ENCODE measurements around the gene MFSD12.

Gene MFSD12

GRCh38 chr19:3599776-3600187 is 42.4 kb upstream of the MFSD12 start:
- TF ChIP-seq EZH2phosphoT487 (IDR thresholded peaks at IDR 0.05; ENCODE audit: borderline replicate concordance, low read length) (no peak), CTCF (IDR thresholded peaks at IDR 0.05; ENCODE audit: low read depth, low read length, poor library complexity, severe bottlenecking) (no peak)
- H3K27ac ChIP-seq (ENCODE audit: low read depth, low read length): no peak overlapping the region

GRCh38 chr19:3595521-3596061 is 38.2 kb upstream of the MFSD12 start:
- Histone ChIP-seq H3K36me3 (ENCODE audit: control insufficient read depth, low read length) (no peaks in the 10 kb centered on the region), H3F3A (ENCODE audit: control insufficient read depth, insufficient read depth) (no peaks in the 10 kb centered on the region), H3K4me3 (ENCODE audit: low read length) (no peak overlapping the region), H4K20me1 (ENCODE audit: control insufficient read depth, insufficient read depth, low read depth, low read length) (no peaks in the 10 kb centered on the region), H3K27me3 (ENCODE audit: control insufficient read depth, low read length) (no peaks in the 10 kb centered on the region), H3K9me2 (replicated peaks; ENCODE audit: control insufficient read depth, low read length) (no peaks in the 10 kb centered on the region), H3K4me2 (ENCODE audit: low read length) (no peak overlapping the region), H3K9me3 (ENCODE audit: control insufficient read depth, insufficient read depth, low read length) (peaks cover 17% of the 10 kb centered on the region; the same call in 1 of the 2 replicates), H3K79me2 (ENCODE audit: control insufficient read depth, low read length) (no peaks in the 10 kb centered on the region), H3K27ac (ENCODE audit: low read depth, low read length) (no peak overlapping the region), H3K4me1 (ENCODE audit: control insufficient read depth, low read length) (peaks cover 2% of the 10 kb centered on the region; the same call in 1 of the 2 replicates)
- TF ChIP-seq EZH2phosphoT487 (IDR thresholded peaks at IDR 0.05; ENCODE audit: borderline replicate concordance, low read length) (no peak), CTCF (IDR thresholded peaks at IDR 0.05; ENCODE audit: low read depth, low read length, poor library complexity, severe bottlenecking) (no peak)

More at GRCh38 chr19:3599776-3600187, 42.4 kb upstream of the MFSD12 start:
- H3K9me3 ChIP-seq (ENCODE audit: control insufficient read depth, insufficient read depth, low read length): no peaks in the 10 kb centered on the region
- no peak overlapping the region for H3K4me3 ChIP-seq (ENCODE audit: low read length)
- H3F3A ChIP-seq (ENCODE audit: control insufficient read depth, insufficient read depth): no peaks in the 10 kb centered on the region
- no peaks in the 10 kb centered on the region for H4K20me1 ChIP-seq (ENCODE audit: control insufficient read depth, insufficient read depth, low read depth, low read length)
- H3K79me2 ChIP-seq (ENCODE audit: control insufficient read depth, low read length): no peaks in the 10 kb centered on the region
- H3K36me3 ChIP-seq (ENCODE audit: control insufficient read depth, low read length): no peaks in the 10 kb centered on the region
- H3K27me3 ChIP-seq (ENCODE audit: control insufficient read depth, low read length): no peaks in the 10 kb centered on the region; the same call in 1 of the 2 replicates
- no peaks in the 10 kb centered on the region for H3K9me2 ChIP-seq (replicated peaks; ENCODE audit: control insufficient read depth, low read length)
- peaks cover 6% of the 10 kb centered on the region for H3K4me1 ChIP-seq (ENCODE audit: control insufficient read depth, low read length)
- no peak overlapping the region for H3K4me2 ChIP-seq (ENCODE audit: low read length)

GRCh38 chr19:3593156-3593555 is 35.8 kb upstream of the MFSD12 start:
- H4K20me1 ChIP-seq (ENCODE audit: control insufficient read depth, insufficient read depth, low read depth, low read length): no peaks in the 10 kb centered on the region
- H3F3A ChIP-seq (ENCODE audit: control insufficient read depth, insufficient read depth): no peaks in the 10 kb centered on the region
- H3K9me3 ChIP-seq (ENCODE audit: control insufficient read depth, insufficient read depth, low read length): peaks cover 20% of the 10 kb centered on the region; the same call in 1 of the 2 replicates
- TF ChIP-seq EZH2phosphoT487 (IDR thresholded peaks at IDR 0.05; ENCODE audit: borderline replicate concordance, low read length) (no peak), CTCF (IDR thresholded peaks at IDR 0.05; ENCODE audit: low read depth, low read length, poor library complexity, severe bottlenecking) (no peak)
- no peaks in the 10 kb centered on the region for H3K36me3 ChIP-seq (ENCODE audit: control insufficient read depth, low read length)
- H3K27ac ChIP-seq (ENCODE audit: low read depth, low read length): no peak overlapping the region
- H3K4me3 ChIP-seq (ENCODE audit: low read length): no peak overlapping the region
- H3K27me3 ChIP-seq (ENCODE audit: control insufficient read depth, low read length): no peaks in the 10 kb centered on the region
- no peaks in the 10 kb centered on the region for H3K79me2 ChIP-seq (ENCODE audit: control insufficient read depth, low read length)
- H3K4me1 ChIP-seq (ENCODE audit: control insufficient read depth, low read length): no peaks in the 10 kb centered on the region
- no peaks in the 10 kb centered on the region for H3K9me2 ChIP-seq (replicated peaks; ENCODE audit: control insufficient read depth, low read length)
- H3K4me2 ChIP-seq (ENCODE audit: low read length): no peak overlapping the region
